HG03045 (cell line): ENCODE results near the gene KLF11.
A peak's percentile ranks its signal among the peaks of the same experiment; 100 is the strongest.
"Not testable (repeated sequence)": the region's sequence is repeated elsewhere in the genome, so short reads cannot be mapped to it uniquely, and the experiment has no call there.

ENCODE experiments used
- ATAC-seq: cut with Tn5 transposase; IDR thresholded peaks from one replicate; pipeline ENCODE4 v1.9.1; 2021; ENCODE audit warnings: mild to moderate bottlenecking, moderate library complexity; ENCODE audit not compliant: unreplicated experiment

KLF11 gene

GRCh38 chr2:10080536-10081304, 37.4 kb downstream of the KLF11 start:
- ATAC-seq, result peak; percentile 28

GRCh38 chr2:10083046-10083445, 39.7 kb downstream of the KLF11 start:
- ATAC-seq, result no peak

- no peak for ATAC-seq
These were observed 40.4 kb downstream of the KLF11 start for GRCh38 chr2:10083692-10084211.

- no peak for ATAC-seq
These were observed 41.0 kb downstream of the KLF11 start for GRCh38 chr2:10084223-10084865.

GRCh38 chr2:10085043-10085667, 41.8 kb downstream of the KLF11 start:
- ATAC-seq, result no peak

- ATAC-seq, result no peak
These were observed 42.3 kb downstream of the KLF11 start for GRCh38 chr2:10085668-10086059.

- ATAC-seq, result no peak
These were observed 43.6 kb downstream of the KLF11 start for GRCh38 chr2:10086950-10087349.

- ATAC-seq, result no peak
These were observed 44.0 kb downstream of the KLF11 start for GRCh38 chr2:10087360-10087759.

GRCh38 chr2:10089565-10090190, 46.3 kb downstream of the KLF11 start:
- no peak for ATAC-seq

- ATAC-seq, result no peak
These were observed 48.0 kb downstream of the KLF11 start for GRCh38 chr2:10091182-10091888.

GRCh38 chr2:10091889-10092244, 48.5 kb downstream of the KLF11 start:
- ATAC-seq, result not testable (repeated sequence)

- ATAC-seq, result no peak
These were observed 51.0 kb downstream of the KLF11 start for GRCh38 chr2:10094271-10094814.

- no peak for ATAC-seq
These were observed 51.8 kb downstream of the KLF11 start for GRCh38 chr2:10095175-10095574.

- no peak for ATAC-seq
These were observed 53.3 kb downstream of the KLF11 start for GRCh38 chr2:10096641-10097040.

GRCh38 chr2:10097352-10098148, 54.2 kb downstream of the KLF11 start:
- ATAC-seq, result peak; percentile 71

GRCh38 chr2:10101491-10101890, 58.1 kb downstream of the KLF11 start:
- ATAC-seq, result no peak

GRCh38 chr2:10103179-10103578, 59.8 kb downstream of the KLF11 start:
- ATAC-seq, result no peak
